GM18517 (cell line): ENCODE results near the gene TPCN2.

Experiments used
- ATAC-seq: cut with Tn5 transposase; IDR thresholded peaks from one replicate; pipeline ENCODE4 v1.9.1; 2021; ENCODE audit warnings: mild to moderate bottlenecking, moderate library complexity; ENCODE audit not compliant: unreplicated experiment

Gene TPCN2

DNA sequence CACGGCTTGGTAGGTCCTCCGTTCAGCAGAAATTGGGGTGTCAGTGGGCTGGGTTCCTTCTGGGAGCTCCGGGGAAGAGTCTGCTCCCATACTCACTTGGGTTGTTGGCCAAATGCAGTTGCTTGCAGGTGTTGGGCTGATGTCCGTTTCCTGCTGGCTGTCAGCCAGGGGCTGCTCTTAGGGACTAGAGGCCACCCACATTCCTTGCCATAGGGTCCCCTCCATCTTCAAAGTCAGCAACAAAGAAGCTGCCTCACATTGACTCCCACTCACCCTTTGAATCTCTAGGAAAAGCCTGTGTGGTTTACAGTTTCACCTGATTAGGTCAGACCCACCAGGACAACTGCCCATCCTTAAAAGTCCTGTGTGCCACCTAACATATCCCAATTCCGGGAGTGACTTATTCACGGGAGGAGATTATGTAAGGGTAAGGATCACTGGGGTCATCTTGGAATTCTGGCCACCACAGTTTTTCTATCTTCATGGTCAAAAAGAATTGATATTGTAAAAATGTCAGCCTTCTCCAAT lies 43.0 kb downstream of the TPCN2 start:
- ATAC-seq: no peak

- ATAC-seq: no peak
Measured at GRCh38 chr11:69092263-69092662, 43.5 kb downstream of the TPCN2 start.

GRCh38 chr11:69093106-69093505 lies 44.4 kb downstream of the TPCN2 start:
- no peak for ATAC-seq

GRCh38 chr11:69094111-69094914 lies 45.6 kb downstream of the TPCN2 start:
- no peak for ATAC-seq

DNA sequence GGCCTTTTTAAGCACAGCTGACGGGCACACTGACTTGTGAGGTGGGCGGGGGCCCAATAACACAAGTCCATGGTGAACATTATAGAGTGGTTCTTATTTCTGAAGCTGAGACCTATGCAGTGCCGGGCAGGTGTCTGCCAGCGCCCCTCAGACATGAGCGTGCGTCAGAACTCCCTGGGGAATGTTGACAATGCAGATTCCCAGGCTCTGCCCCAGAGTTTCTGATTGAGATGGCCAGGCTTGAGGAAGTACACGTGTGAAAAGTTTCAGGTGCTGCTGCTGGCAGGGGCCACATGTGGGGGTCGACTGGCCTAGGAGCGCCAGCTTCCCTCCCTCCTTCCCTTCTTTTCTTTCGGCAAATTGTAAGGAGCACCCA lies 46.2 kb downstream of the TPCN2 start:
- ATAC-seq: no peak

DNA sequence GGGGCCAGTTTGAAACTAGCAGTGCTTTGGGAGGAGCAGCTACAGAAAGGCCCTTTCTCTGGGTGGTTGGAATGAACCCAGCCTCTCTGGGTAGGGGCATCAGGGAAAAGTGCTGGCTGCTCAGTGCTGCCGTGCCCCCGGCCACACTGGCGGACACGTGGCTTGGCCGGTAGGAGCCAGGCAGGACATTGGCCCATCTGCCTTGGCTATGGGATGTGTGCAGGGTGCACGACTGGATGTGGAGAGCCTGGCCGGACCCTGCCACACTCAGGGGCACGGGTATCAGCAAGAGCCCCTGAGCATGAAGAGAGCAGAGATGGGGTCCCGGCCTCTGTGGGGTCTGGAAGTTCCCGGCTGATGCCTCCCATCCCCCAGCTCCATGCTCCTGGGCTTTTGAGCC lies 46.6 kb downstream of the TPCN2 start:
- no peak for ATAC-seq

GRCh38 chr11:69096473-69096872 lies 47.7 kb downstream of the TPCN2 start:
- ATAC-seq: no peak

GRCh38 chr11:69097263-69097662 lies 48.5 kb downstream of the TPCN2 start:
- no peak for ATAC-seq

DNA sequence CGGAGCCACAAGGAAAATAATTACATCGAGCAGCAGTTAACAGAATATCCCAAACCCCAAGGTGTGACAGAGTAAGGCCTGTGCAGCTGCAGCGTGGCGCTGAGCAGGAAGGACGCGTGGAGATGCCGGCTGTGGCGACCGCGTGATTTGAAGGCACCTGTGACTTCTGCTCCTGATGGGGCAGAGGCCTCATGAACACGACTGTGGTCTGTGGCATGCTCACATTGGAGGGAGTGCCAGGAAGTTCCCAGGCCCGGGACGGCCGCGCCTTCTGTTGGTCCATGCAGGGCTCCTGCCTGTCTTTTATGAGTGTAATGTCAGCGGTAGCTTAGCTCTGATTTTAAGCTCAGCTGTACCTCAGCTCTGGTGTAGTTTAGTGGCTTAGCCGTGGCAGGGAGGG lies 50.4 kb downstream of the TPCN2 start:
- ATAC-seq: no peak

- ATAC-seq: no peak
Measured at GRCh38 chr11:69100454-69101114, 51.9 kb downstream of the TPCN2 start.

- ATAC-seq: no peak
Measured at GRCh38 chr11:69101115-69101791, 52.5 kb downstream of the TPCN2 start.

DNA sequence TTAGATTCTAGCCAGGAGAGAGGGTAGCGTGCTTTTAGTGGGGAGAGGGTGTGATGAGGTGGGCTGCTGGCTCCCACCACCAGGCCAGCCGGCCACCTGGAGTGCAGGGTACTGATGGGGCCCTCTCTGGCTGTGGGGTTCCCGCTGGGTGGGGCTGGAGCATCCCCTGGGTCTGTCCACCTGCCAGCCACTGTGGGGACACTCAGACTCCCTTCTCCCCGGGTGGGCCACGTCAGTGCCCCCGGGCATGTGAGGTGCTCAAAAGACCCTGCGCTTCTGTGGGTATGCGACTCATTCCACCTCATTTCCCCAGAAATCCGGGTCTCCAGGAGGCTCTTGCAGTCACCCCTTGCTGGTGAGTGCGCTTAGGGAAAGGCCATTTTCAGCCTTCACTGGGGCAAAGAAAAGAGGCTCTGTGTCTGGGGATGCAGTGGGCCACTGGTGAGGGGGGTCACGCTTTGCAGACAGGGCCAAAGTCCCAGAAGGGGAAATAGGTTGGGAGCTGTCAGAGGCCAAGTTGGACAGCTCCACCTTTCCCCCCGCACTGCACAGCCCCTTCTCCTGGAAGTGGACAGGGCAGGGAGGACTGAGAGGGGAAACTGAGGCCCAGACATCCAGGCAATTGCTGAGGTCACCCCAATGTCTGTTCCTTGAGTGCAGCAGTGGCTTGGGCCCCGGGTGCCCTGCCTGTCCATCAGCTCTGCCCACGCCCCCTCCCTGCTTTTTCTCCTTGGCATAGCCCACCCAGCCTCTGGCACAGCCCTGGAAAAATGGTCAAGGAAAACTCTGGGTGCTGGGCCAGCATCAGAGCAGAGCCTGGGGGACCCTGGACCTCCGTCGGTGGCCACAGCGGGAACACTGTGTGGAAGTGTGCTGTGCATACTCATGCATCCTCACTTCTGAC lies 53.3 kb downstream of the TPCN2 start:
- no peak for ATAC-seq

GRCh38 chr11:69102732-69103615 lies 54.2 kb downstream of the TPCN2 start:
- ATAC-seq: no peak

GRCh38 chr11:69104212-69104855 lies 55.6 kb downstream of the TPCN2 start:
- no peak for ATAC-seq

DNA sequence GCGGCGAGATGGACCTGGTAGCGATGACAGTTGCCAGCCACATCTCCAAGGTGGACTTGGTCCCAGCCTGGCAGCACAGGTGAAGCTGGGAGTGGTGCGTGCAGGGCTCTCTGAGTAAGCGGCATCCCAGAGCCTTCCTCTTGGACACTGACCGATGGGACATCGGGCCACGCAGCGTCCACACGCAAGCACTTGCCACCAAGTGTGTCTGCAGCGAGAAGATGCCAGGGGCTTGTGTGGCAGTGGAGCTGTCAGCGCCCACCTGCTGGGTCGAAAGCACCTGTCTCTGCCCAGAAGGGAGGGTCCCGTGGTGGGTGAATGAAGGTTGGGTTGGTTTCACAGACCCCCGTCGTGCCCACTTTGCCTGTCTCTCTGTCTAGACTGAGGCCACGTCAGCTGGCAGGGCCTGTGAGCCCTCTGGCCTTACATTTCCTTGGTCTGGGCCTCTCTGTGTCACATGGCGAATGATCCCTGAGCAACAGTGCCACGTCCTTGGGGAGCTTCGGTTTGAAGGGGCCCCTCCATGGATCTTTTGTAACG lies 56.2 kb downstream of the TPCN2 start:
- no peak for ATAC-seq

- no peak for ATAC-seq
Measured at GRCh38 chr11:69105461-69106030, 56.8 kb downstream of the TPCN2 start.

- no peak for ATAC-seq
Measured at GRCh38 chr11:69106031-69106811, 57.5 kb downstream of the TPCN2 start.

GRCh38 chr11:69107413-69107812 lies 58.7 kb downstream of the TPCN2 start:
- no peak for ATAC-seq
